Renal cortical epithelial cell (primary cell): Measurements from ENCODE around the gene DUSP9. TPM values are rescaled to one million over a fixed set of nuclear protein-coding genes. Genes with fewer than 3 reads are reported as not detected.
A peak's percentile ranks its signal among the peaks of the same experiment; 100 is the strongest.

Experiments used
- DNase-seq: peaks from one replicate; pipeline ENCODE4 v3.0.0-alpha.2; 2011; ENCODE audit warnings: low read depth
- total RNA-seq: library from RNA; depleted of rRNA; stranded (reverse); fragments of >200 nt; gene quantifications from 2 replicates; pipeline ENCODE4 v1.2.3, GENCODE V29; 2014

Gene DUSP9
- total RNA-seq, 1 donor from 2014 or later, result 1.1 TPM

GRCh38 chrX:153635788-153636668, 11.0 kb upstream of the DUSP9 start:
- DNase-seq, result peak; percentile 55

- DNase-seq, result no peak
These were observed 10.3 kb upstream of the DUSP9 start for GRCh38 chrX:153636716-153637115.

- no peak for DNase-seq
These were observed 9.6 kb upstream of the DUSP9 start for GRCh38 chrX:153637121-153638040.

DNA sequence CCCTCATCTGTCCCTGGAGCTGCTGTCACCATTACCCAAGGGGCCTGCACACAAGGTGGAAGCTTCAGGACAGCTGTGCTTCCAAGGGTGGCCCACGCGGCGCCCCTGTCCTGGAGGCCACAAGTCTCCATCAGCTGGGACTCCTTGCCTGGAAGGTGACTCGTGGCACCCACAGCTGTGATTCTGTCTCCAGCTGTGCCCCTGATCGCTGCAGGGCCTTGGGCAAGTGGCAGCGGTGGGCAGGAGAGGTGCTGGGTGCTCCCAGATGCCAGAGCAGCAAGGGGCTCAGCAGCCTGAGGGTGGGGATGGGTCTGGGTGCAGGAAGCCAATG, 9.0 kb upstream of the DUSP9 start:
- DNase-seq, result no peak

DNA sequence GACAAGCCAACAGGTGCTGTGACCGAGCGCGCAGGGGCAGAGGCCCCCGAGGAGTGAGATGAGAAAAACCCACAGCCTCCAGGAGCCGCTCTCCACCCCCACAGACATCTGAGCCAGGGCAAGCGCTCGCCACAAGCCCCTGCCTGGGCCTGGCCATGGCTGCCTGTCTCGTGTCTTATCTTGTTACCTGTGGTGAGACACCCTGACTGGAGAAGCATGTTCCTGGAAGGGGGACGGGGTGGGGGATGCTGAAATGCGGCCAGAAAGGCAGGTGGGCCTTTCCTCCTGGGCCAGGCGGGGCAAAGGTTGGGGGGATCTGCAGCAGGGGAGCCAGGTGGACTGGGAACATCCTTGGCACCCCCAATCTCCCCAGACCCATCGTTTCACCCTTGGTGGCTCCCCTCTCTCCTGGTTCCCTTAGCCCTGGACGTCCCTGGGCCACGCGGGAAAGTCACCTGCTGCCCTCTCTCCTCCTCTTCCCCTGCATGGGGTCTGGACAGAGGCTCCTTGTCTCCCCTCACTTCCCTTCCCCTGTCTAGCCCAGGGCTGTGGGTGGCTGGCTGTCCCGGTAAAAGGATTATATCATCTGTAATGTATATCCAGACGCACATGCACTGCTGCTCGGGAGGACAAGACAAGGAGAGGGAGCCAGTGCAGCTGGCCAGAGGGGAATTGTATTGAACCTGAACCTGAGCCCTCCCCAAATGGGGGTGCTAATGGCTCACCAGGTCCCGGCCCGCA, 8.4 kb upstream of the DUSP9 start:
- DNase-seq, result no peak

- DNase-seq, result no peak
These were observed 7.6 kb upstream of the DUSP9 start for GRCh38 chrX:153639177-153640044.

DNA sequence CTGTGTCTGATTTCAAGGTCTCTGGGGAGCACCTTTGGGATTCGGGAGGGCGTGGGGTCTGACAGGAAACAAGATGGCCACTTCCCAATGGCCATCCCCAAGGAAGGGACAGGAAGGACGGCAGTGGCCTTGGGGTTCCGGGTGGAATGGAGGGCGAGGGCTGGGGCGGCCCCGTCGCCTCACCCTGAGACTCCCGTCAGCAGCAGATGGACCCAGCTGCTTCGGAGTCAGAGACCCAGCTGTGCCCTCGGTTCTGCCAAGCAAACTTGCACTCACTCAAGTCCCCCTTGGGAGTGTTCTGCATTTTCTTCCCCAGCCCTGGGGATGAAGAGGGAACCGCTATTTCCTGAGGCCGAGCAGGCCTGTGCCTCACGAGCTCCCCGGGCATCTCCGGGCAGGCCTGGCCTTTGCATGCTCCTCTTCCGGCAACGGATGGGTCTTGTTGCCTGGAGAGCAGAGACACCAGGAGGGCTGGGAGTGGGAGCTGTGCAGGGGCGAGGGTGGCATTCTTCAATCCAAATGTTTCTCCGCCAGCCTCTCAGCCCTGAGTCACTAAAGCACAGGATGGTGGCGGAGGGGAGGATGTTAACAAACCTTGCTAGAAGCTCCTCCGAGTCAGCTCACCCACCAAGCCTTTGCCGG, 6.8 kb upstream of the DUSP9 start:
- DNase-seq, result no peak

DNA sequence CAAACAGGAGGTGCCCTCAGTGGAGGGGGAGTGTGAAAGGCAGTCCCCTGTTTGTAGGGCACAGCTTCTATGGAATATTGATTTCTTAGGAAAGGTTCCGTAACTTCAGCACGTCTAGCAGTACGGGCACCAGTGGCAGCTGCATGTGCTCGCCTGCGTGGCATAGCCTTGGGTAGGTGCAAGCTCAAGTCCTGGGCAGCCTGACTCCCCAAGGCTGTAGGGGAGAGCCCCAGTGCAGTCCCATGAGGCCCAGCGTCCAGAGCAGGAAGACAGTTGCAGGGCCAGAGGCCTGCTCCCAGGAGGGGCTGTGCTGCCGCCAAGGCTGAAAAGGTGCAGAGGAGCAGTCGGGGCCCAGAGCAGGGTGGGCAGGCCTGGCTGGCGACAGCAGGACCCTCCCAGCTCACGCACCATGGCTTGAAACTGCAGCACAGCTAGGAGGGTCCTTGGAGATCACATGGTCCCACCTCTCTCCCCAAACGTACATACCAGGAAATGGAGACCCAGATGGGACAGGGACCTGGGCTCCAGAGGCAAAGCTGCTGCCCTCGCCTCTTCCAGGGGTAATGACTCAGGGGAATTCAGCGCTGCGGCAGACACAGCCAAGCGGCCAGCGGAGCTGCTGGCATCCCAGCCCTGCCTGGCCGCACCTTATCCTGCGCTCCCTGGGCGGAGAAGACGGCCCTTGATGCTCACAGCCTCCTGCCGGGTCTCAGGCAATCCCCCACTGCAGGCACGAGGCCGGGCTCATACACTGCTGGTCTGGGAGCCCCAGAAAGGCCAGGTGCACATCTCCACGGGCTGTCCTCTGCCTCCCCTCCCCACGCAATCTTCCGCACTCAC, 6.0 kb upstream of the DUSP9 start:
- no peak for DNase-seq

GRCh38 chrX:153641627-153642026, 5.4 kb upstream of the DUSP9 start:
- no peak for DNase-seq

DNA sequence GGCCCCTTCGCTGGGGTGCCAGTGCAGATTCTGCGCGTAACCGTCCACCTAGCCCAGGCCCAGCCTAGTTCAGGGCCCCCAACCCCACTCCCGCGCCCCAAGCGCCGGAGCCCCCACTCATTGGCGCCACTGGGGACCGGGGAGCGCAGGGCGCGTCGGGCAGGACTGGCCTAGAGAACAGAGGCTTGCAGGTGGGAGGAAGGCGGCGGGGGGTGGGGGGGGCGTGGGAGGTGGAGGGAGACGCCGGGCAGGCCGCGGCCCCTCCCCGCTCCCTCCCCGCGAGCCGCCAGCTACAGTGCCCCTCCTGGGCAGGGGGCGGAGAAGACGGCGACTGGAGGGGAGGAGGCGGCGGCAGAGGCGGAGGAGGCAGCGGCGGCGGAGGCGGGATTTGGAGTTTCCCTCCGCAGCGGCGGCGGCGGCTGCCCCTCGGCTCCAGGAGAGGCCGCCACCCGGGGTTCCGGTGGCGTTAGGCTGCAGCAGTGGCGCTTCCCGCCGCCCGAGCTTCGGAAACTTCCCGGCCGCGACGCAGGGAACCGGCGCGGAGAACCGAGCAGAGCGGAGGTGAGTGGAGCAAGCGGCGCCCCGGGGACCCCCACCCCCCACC, 4.8 kb upstream of the DUSP9 start:
- no peak for DNase-seq

GRCh38 chrX:153642655-153643430, 4.2 kb upstream of the DUSP9 start:
- no peak for DNase-seq

GRCh38 chrX:153643431-153644351, 3.3 kb upstream of the DUSP9 start:
- DNase-seq, result no peak

DNA sequence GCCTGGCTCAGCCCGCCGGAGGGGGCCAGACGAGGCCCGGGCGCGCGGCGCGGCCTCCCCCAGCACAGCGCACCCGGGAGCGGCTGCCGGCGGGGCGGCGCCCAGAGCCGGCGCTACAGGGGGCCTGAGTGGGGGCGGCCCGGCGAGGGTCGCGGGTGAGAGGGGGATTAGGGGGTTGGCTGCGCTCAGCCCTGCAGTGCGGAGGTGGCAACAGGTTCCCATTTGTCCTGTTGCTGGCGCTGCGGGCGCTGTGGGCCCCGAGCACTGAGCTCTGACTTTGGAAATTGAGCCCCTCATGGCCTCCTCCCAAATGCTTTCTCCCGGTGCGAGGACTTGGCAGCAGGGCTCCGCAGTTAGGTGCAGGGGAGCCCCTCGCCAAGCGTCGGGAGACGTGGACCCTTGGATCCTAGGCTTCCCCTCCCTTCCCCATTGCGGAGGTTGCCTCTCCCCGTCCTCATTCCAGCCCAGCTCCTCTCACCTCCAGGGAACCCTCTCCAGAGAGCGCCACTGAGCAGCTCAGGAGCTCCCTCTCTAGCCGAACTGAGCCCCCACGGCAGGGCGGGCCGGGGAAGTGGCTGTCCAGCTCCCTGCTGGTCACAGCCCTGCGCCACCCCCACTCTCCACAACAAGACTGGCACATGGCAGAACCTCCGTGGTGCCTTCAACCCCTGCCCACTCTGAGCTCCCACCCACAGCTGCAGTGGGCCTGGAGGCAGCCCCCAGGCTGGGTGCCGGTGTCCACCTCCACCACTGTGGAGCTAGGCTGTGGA, 2.5 kb upstream of the DUSP9 start:
- no peak for DNase-seq

DNA sequence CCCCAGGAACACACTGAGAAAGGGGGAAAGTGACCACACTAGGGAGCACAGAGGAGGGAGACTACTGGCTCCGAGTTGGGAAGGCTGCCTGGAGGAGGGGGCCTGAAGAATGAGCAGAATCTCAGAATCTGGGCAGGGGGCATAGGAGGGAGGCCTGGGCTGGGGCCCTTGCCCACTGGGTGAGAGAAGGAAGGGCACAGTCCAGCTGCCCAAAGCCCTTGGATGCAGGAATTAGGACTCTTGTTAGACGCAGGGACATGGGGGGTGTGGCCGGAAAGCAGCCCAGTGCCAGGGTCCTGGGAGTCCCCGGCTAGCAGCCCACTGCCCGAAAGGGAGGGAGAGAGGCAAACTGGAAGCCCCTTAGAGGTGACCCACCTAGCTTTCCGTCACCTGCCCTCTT, 1.9 kb upstream of the DUSP9 start:
- DNase-seq, result no peak

- DNase-seq, result no peak
These were observed 998 bp upstream of the DUSP9 start for GRCh38 chrX:153645921-153646488.
